Measurements from ENCODE around the gene LSAMP.

DNA sequence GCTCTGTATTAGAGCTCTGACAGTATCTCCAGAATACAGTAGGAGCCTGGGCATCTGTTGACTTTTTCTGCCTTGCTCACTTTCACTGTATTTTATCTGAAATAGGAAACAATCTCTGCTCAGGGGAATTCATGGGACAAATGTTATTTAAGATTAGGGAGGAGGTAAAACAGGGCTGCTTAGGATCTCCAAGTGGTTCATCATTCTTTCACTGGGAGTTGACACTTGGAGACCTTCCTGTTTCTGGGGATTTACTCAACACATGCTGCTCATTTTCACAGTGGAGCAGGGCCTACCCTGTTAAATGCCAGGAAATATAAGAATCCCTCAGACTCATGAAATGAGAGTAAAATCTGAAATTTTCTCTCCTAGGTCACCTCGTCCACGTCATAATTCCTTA is 636.5 kb downstream of the LSAMP start:
- TF ChIP-seq RAD21 (IDR thresholded peaks at IDR 0.05; ENCODE audit: low read length) (no peak), POLR2AphosphoS5 (IDR thresholded peaks at IDR 0.05; ENCODE audit: low read depth, low read length) (no peak)
- TF ChIP-seq, protein P1, sequence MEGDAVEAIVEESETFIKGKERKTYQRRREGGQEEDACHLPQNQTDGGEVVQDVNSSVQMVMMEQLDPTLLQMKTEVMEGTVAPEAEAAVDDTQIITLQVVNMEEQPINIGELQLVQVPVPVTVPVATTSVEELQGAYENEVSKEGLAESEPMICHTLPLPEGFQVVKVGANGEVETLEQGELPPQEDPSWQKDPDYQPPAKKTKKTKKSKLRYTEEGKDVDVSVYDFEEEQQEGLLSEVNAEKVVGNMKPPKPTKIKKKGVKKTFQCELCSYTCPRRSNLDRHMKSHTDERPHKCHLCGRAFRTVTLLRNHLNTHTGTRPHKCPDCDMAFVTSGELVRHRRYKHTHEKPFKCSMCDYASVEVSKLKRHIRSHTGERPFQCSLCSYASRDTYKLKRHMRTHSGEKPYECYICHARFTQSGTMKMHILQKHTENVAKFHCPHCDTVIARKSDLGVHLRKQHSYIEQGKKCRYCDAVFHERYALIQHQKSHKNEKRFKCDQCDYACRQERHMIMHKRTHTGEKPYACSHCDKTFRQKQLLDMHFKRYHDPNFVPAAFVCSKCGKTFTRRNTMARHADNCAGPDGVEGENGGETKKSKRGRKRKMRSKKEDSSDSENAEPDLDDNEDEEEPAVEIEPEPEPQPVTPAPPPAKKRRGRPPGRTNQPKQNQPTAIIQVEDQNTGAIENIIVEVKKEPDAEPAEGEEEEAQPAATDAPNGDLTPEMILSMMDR (IDR thresholded peaks at IDR 0.05), result no peak
- TF ChIP-seq, protein P2, sequence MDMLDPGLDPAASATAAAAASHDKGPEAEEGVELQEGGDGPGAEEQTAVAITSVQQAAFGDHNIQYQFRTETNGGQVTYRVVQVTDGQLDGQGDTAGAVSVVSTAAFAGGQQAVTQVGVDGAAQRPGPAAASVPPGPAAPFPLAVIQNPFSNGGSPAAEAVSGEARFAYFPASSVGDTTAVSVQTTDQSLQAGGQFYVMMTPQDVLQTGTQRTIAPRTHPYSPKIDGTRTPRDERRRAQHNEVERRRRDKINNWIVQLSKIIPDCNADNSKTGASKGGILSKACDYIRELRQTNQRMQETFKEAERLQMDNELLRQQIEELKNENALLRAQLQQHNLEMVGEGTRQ (IDR thresholded peaks at IDR 0.05; ENCODE audit: borderline replicate concordance, low read depth, low read length), result no peak

All from SK-N-SH (cell line).